ENCODE data around the gene NRIP1. TPM values are rescaled to one million over a fixed set of nuclear protein-coding genes. Genes with fewer than 3 reads are reported as not detected.

The NRIP1 gene
- total RNA-seq, 4 donors from 2014 or later: 16.1 to 81.9 (median 36.4) TPM

GRCh38 chr21:14989359-14989758 lies 75.4 kb downstream of the NRIP1 start:
- H3K27ac ChIP-seq: no peak overlapping the region
- no peaks in the 10 kb centered on the region for H3K27me3 ChIP-seq
- H3K9me3 ChIP-seq: no peaks in the 10 kb centered on the region
- H3K4me1 ChIP-seq: no peaks in the 10 kb centered on the region
- no peak overlapping the region for H3K4me3 ChIP-seq
- intact Hi-C loops (cut with DNase I; ENCODE audit: low total_unique reads): no loop called here
- H3K36me3 ChIP-seq: no peaks in the 10 kb centered on the region
- TF ChIP-seq CTCF (IDR thresholded peaks at IDR 0.05) (no peak), POLR2A (IDR thresholded peaks at IDR 0.05) (no peak)
- no peak for DNase-seq

- TF ChIP-seq CTCF (IDR thresholded peaks at IDR 0.05): no peak
- TF ChIP-seq POLR2A (IDR thresholded peaks at IDR 0.05): no peak
- H3K27ac ChIP-seq: no peak overlapping the region
Measured at GRCh38 chr21:14988760-14989159, 76.0 kb downstream of the NRIP1 start.

GRCh38 chr21:14987370-14988170 lies 77.2 kb downstream of the NRIP1 start:
- Histone ChIP-seq H3K9me3 (no peaks in the 10 kb centered on the region), H3K36me3 (no peaks in the 10 kb centered on the region), H3K27me3 (no peaks in the 10 kb centered on the region), H3K4me1 (no peaks in the 10 kb centered on the region), H3K4me3 (no peak overlapping the region), H3K27ac (no peak overlapping the region)
- intact Hi-C loops (cut with DNase I; ENCODE audit: low total_unique reads): no loop called here
- DNase-seq: no peak
- TF ChIP-seq POLR2A (IDR thresholded peaks at IDR 0.05) (no peak), CTCF (IDR thresholded peaks at IDR 0.05) (no peak)

More at GRCh38 chr21:14988760-14989159, 76.0 kb downstream of the NRIP1 start:
- no peak for DNase-seq
- H3K4me3 ChIP-seq: no peak overlapping the region
- H3K9me3 ChIP-seq: no peaks in the 10 kb centered on the region
- H3K36me3 ChIP-seq: no peaks in the 10 kb centered on the region
- no peaks in the 10 kb centered on the region for H3K27me3 ChIP-seq
- intact Hi-C loops (cut with DNase I; ENCODE audit: low total_unique reads): no loop called here
- H3K4me1 ChIP-seq: no peaks in the 10 kb centered on the region

- Histone ChIP-seq H3K27ac (no peak overlapping the region), H3K36me3 (no peaks in the 10 kb centered on the region), H3K9me3 (no peaks in the 10 kb centered on the region), H3K4me3 (no peak overlapping the region), H3K4me1 (no peaks in the 10 kb centered on the region), H3K27me3 (no peaks in the 10 kb centered on the region)
- TF ChIP-seq CTCF (IDR thresholded peaks at IDR 0.05) (no peak), POLR2A (IDR thresholded peaks at IDR 0.05) (no peak)
- DNase-seq: no peak
- intact Hi-C loops (cut with DNase I; ENCODE audit: low total_unique reads): no loop called here
Measured at GRCh38 chr21:14985306-14985705, 79.5 kb downstream of the NRIP1 start.

- TF ChIP-seq CTCF (IDR thresholded peaks at IDR 0.05) (no peak), POLR2A (IDR thresholded peaks at IDR 0.05) (no peak)
- Histone ChIP-seq H3K4me3 (no peak overlapping the region), H3K36me3 (no peaks in the 10 kb centered on the region), H3K9me3 (no peaks in the 10 kb centered on the region), H3K27me3 (no peaks in the 10 kb centered on the region), H3K27ac (no peak overlapping the region), H3K4me1 (no peaks in the 10 kb centered on the region)
- no peak for DNase-seq
- intact Hi-C loops (cut with DNase I; ENCODE audit: low total_unique reads): no loop called here
Measured at GRCh38 chr21:14982336-14982735, 82.5 kb downstream of the NRIP1 start.

All from uterus (tissue), 4 donors.